HepG2 (cell line): Measurements from ENCODE around the gene DLG2.

ENCODE experiments used
- ATF1 ChIP-seq: IDR thresholded peaks from 2 replicates; pipeline ENCODE4 v1.6.1; 2016; ENCODE audit warnings: mild to moderate bottlenecking, control low read depth
- CEBPG ChIP-seq: IDR thresholded peaks from 2 replicates; pipeline ENCODE4 v1.6.1; 2016
- HNRNPK ChIP-seq: fragments of 200-400 bp; formaldehyde crosslinking; IDR thresholded peaks from 2 replicates; pipeline ENCODE4 v1.6.1; 2018; ENCODE audit warnings: low read length, low read depth, moderate library complexity, mild to moderate bottlenecking; ENCODE audit not compliant: poor library complexity, severe bottlenecking
- MTF1 ChIP-seq: sonication (generic); formaldehyde crosslinking; IDR thresholded peaks from 2 replicates; pipeline ENCODE4 v1.5.0; 2020; ENCODE audit warnings: missing genetic modification reagents
- POLR2AphosphoS5 ChIP-seq: IDR thresholded peaks from 2 replicates; pipeline ENCODE4 v1.6.1; 2012; ENCODE audit warnings: low read depth, low read length
- TF ChIP-seq, protein P1 (sequence below): fragments of 450-650 bp; IDR thresholded peaks from 2 replicates; pipeline ENCODE4 v1.6.1; 2016

DNA sequence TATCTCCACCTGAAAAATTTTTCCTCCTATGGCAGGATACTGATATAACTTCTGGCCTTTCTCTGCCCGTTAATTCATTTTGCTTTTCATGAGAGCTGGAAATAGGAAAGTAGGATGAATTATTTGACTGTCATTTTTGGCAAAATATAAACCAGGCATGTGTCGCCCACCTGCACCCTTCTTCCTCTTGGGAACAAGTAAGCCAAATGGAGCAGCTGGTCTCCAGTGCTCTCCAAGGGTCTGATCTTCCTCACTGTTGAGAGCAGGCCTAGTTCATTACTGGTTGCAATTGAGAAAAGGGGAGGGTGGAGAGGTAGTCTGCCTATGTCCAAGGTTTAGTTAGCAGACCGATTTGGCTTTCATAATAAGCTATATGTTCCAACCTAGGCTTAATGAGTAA lies 582.2 kb downstream of the DLG2 start:
- TF ChIP-seq POLR2AphosphoS5 (no peak), CEBPG (CRISPR knock-in tag) (no peak), MTF1 (CRISPR knock-in tag) (no peak), HNRNPK (no peak), ATF1 (CRISPR knock-in tag) (no peak)
- TF ChIP-seq, protein P1, sequence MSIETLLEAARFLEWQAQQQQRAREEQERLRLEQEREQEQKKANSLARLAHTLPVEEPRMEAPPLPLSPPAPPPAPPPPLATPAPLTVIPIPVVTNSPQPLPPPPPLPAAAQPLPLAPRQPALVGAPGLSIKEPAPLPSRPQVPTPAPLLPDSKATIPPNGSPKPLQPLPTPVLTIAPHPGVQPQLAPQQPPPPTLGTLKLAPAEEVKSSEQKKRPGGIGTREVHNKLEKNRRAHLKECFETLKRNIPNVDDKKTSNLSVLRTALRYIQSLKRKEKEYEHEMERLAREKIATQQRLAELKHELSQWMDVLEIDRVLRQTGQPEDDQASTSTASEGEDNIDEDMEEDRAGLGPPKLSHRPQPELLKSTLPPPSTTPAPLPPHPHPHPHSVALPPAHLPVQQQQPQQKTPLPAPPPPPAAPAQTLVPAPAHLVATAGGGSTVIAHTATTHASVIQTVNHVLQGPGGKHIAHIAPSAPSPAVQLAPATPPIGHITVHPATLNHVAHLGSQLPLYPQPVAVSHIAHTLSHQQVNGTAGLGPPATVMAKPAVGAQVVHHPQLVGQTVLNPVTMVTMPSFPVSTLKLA: no peak
